ENCODE results near the gene ELMO2. TPM values are rescaled to one million over a fixed set of nuclear protein-coding genes. Genes with fewer than 3 reads are reported as not detected.

Gene ELMO2
- total and polyA plus RNA-seq, 2 of the 4 experiments (the other 2 are of a cell fraction) = 29.2 to 52.7 TPM

DNA sequence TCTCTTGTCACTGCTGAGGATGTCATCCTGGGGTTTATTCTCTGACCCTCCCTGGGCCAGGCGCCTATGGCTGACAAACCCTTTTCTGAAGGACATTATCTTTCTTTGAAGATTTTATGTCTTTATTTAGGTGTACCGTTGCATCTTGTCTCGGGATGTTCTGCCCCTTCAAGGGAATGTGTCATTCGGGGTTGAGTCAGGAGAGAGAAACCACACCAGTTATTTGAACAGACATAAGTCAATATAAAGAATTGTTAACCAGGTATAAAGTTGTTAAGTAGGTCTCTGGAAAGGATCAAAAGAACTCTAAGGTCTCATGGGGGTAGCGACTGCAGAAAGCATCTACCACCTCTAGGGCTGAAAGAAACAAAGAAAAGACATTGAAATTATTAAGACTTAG, 8.2 kb upstream of the ELMO2 start:
- Histone ChIP-seq H3K56ac (ENCODE audit: extremely low read depth, insufficient read depth, low read length) (no peak overlapping the region), H2AFZ (replicated peaks; ENCODE audit: low read length, poor library complexity) (no peak overlapping the region), H3K9ac (ENCODE audit: low read depth, low read length) (no peak overlapping the region), H4K8ac (ENCODE audit: low read depth in 2 of 2, low read length in 2 of 2) (no peak overlapping the region), H4K20me1 (ENCODE audit: insufficient read depth, low read length) (no peaks in the 10 kb centered on the region), H3K4me3 (ENCODE audit: insufficient read depth, low read depth, low read length) (no peak overlapping the region), H3K23ac (ENCODE audit: low read depth, low read length) (no peak overlapping the region), H3K4ac (ENCODE audit: low read depth, low read length) (no peak overlapping the region), H3K9me3 (ENCODE audit: control insufficient read depth, insufficient read depth, low read length) (no peaks in the 10 kb centered on the region), H2BK20ac (ENCODE audit: low read depth, low read length) (no peak overlapping the region), H3K9me1 (ENCODE audit: insufficient read depth, low read length) (no peaks in the 10 kb centered on the region), H4K5ac (ENCODE audit: low read depth, low read length) (no peak overlapping the region), H3K4me2 (ENCODE audit: low read depth, low read length) (no peak overlapping the region), H3K4me1 (ENCODE audit: control insufficient read depth, insufficient read depth, low read length) (no peaks in the 10 kb centered on the region), H3K27ac (ENCODE audit: insufficient read depth, low read length) (no peak overlapping the region), H3K14ac (replicated peaks; ENCODE audit: low read depth, low read length) (no peak overlapping the region), H2BK120ac (ENCODE audit: low read depth, low read length) (no peak overlapping the region), H3K27me3 (ENCODE audit: control insufficient read depth, insufficient read depth, low read length) (peaks cover 22% of the 10 kb centered on the region), H4K91ac (ENCODE audit: insufficient read depth, low read depth, low read length) (no peak overlapping the region), H2AK9ac (replicated peaks; ENCODE audit: low read depth, low read length, poor library complexity) (no peak overlapping the region), H2BK5ac (ENCODE audit: low read depth, low read length, poor library complexity, severe bottlenecking) (no peak overlapping the region), H2AK5ac (ENCODE audit: low read depth, low read length) (no peak overlapping the region), H3K79me1 (ENCODE audit: low read depth in 1 of 2, low read length in 2 of 2) (no peaks in the 10 kb centered on the region), H2BK15ac (ENCODE audit: low read depth, low read length) (no peak overlapping the region), H3K18ac (ENCODE audit: low read depth, low read length) (no peak overlapping the region), H3K36me3 (ENCODE audit: control insufficient read depth, insufficient read depth, low read length) (no peaks in the 10 kb centered on the region)
- no peak for ATAC-seq (ENCODE audit: low read depth)
- no TSS peak for BruUV-seq (replicated peaks)
- intact Hi-C loops (cut with micrococcal nuclease) (no loop called here), in situ Hi-C loops (cut with MboI; ENCODE audit: low sequenced_read_pairs) (no loop called here), dilution Hi-C loops (cut with HindIII; ENCODE audit: low sequenced_read_pairs, unreplicated experiment) (no loop called here)
- no peak for DNase-seq
- ChIA-PET CTCF (interaction anchor here (0.6 kb wide), 1 partner anchor 286 kb away, joined by 3 read pairs; no protein-coding TSS in a partner anchor), POLR2A (ENCODE audit: unreplicated experiment) (no interaction called here)
- 67% methylated on average over 1 of the region's 5 CpGs; no CpG with 5 or more reads in 1 of the 2 experiments for WGBS, 2 experiments (ENCODE audit: extremely low coverage in 2 of 2, insufficient read length in 1 of 2)
- TF ChIP-seq MAFK (IDR thresholded peaks at IDR 0.05; ENCODE audit: low read depth, low read length) (no peak), CEBPB (IDR thresholded peaks at IDR 0.05; ENCODE audit: low read depth, low read length) (no peak), POLR2A (IDR thresholded peaks at IDR 0.05; ENCODE audit: low read depth, low read length) (no peak)
- TF ChIP-seq, protein P1, sequence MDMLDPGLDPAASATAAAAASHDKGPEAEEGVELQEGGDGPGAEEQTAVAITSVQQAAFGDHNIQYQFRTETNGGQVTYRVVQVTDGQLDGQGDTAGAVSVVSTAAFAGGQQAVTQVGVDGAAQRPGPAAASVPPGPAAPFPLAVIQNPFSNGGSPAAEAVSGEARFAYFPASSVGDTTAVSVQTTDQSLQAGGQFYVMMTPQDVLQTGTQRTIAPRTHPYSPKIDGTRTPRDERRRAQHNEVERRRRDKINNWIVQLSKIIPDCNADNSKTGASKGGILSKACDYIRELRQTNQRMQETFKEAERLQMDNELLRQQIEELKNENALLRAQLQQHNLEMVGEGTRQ (IDR thresholded peaks at IDR 0.05; ENCODE audit: low read depth, low read length) = no peak
